Hematopoietic multipotent progenitor cell treated with erythropoietin and hydrocortisone succinate and interleukin-3 and kit ligand, for 17 days (in vitro differentiated cells): ENCODE data around the gene MLLT1.
"Not testable (repeated sequence)": the region's sequence is repeated elsewhere in the genome, so short reads cannot be mapped to it uniquely, and the experiment has no call there.

Source experiments
- DNase-seq: peaks from one replicate; pipeline ENCODE4 v3.0.0-alpha.2; 2015; ENCODE audit warnings: low spot score

Gene MLLT1, protein sequence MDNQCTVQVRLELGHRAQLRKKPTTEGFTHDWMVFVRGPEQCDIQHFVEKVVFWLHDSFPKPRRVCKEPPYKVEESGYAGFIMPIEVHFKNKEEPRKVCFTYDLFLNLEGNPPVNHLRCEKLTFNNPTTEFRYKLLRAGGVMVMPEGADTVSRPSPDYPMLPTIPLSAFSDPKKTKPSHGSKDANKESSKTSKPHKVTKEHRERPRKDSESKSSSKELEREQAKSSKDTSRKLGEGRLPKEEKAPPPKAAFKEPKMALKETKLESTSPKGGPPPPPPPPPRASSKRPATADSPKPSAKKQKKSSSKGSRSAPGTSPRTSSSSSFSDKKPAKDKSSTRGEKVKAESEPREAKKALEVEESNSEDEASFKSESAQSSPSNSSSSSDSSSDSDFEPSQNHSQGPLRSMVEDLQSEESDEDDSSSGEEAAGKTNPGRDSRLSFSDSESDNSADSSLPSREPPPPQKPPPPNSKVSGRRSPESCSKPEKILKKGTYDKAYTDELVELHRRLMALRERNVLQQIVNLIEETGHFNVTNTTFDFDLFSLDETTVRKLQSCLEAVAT

DNA sequence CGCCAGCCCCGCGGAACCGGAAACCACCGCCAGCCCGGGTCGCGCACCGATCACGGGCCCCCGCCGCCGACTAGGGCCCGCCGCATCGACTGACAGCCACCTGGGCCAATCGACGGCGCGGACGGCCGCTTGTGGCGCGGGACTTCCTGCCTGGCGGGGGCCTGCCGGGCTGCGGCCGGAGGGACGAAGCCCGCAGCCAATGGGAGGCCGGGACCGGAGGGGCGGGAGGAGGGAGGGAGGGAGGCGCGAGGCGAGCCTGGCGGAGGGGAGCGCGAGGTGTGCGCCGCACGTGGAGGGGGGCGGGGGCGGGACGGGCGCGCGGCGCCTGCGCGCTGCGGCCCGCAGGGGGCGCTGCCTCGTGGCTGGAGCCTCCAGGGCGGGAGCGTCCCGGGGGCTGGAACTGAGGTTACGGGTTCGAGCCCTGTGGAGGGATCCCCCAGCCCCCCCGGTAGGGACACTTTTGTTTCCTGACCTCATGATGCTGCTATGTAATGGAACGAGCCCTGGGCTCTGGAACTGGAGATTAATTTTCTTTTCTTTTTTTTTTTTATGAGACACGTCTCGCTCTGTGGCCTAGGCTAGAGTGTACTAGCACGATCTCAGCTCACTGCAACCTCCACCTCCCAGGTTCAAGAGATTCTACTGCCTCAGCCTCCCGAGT is at the start of gene MLLT1:
TSS of gene MLLT1 (minus strand) at position 45 of the 661 bp plus-strand sequence. CDS start 191 bp downstream, outside the sequence.
- peak; percentile 90 for DNase-seq

DNA sequence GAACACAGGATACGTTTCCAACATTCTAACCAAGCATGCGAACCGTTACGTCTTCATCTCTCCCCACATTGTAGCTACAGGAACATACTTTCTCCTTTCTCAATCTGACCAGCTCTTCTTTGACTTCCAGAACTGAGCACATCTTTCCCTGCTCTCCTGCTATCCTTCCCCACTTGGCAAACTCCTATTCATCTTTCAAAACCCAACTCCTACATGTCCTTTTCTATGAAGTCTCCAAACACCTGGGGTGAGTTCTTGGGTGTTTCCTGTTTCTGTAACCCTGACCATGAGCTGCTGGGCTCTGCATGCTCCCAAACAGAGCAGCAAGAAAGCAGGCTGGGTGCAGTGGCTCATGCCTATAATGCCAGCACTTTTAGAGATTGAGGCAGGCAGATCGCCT is 47.0 kb upstream of the MLLT1 start:
- no peak for DNase-seq

DNA sequence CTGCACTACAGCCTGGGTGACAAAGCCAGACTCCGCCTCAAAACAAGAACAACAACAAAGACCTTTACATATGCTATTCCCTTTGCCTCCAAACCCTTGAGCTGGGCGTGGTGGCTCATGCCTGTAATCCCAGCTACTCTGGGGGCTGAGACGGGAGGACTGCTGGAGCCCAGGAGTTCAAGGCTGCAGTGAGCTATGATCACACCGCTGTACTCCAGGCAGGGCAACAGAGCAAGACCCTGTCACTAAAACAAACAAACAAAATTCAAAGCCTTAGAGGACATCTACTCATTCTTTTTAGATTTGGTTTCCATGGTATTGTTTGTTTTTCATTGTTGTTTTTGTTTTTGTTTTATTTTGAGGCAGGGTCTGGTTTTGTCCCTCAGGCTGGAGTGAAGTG is 45.8 kb upstream of the MLLT1 start:
- no peak for DNase-seq

DNA sequence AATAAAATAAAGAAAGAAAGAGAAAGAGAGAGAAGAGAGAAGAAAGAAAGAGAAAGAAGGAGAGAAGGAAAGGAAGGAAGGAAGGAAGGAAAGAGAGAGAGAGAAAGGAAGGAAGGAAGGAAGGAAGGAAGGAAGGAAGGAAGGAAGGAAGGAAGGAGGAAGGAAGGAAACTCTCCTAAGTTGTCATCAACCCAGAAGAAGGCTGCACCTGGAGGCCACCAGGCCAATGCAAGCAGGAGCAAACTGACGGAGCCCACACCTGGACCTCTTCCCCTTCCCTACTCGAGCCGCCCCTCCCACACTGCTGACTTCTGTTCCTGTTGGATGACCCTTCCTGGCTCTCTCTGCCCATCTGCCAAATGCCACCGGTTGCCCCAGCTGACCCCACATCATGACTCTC is 45.0 kb upstream of the MLLT1 start:
- no peak for DNase-seq

DNA sequence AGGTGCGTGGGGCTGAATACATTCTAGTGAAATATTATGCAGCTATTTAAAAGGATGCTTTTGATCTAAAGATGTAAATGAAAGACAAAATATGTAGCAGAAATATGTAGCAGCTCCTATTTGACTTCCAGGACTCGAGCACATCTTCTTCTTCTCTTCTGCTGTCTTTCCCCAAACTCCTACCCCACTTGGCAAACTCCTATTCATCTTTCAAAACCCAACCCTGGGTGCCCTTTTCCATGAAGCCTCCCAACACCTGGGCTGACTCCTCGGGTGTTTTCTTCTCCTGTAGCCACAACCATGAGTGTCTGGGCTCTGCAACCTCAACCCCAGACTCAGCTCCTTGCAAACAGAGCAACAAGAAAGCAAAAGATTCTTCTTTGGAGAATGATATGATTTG is 42.5 kb upstream of the MLLT1 start:
- no peak for DNase-seq

DNA sequence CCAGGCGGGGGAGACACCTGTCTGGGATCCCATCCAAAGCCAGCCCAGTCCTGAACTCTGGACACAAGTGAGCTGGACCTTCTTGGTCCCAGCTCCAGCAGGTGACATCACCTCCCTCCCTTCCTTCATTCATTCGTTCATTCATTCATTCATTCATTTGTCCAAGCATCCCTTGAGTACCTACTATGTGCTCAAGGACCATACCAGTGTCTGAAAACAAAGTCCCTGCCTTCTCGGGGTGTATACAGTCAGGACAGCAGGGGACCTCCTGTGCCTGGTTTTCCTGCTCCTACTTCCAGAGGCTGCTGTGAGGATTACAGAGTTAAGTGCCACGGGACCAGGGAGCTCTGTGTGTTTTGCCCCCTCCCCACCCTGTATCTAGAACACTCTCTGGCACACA is 39.6 kb upstream of the MLLT1 start:
- DNase-seq, result no peak

DNA sequence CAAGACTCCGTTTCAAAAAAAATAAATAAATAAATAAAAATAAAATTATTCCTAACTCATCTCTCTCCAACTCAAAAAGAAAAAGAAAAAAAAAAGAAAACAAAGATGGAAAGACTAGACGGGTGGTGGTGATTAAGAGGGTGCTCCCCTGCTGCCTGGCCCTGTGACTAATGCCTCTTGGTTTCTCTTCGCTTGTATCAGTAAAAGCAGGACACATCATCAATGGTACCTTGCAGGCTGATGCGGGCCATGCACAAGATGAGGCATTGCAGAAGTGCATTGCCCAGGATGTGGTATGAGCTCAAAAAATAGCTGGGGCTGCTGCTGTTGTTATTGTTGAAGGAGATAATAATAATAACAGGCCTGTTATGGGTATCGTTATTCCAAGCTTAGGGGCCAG is 39.0 kb upstream of the MLLT1 start:
- no peak for DNase-seq

DNA sequence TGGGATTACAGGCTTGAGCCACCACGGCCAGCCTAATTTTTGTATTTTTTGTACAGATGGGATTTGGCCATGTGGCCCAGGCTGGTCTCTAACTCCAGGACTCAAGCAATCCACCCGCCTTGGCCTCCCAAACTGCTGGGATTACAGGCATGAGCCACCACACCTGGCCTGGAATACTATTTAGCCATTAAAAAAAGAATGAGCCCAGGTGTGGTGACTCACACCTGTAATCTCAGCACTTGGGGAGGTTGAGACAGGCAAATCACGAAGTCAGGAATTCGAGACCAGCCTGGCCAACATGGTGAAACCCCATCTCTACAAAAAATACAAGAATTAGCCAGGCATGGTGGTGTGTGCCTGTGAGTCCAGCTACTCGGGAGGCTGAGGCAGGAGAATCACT is 35.9 kb upstream of the MLLT1 start:
- DNase-seq, result not testable (repeated sequence)

DNA sequence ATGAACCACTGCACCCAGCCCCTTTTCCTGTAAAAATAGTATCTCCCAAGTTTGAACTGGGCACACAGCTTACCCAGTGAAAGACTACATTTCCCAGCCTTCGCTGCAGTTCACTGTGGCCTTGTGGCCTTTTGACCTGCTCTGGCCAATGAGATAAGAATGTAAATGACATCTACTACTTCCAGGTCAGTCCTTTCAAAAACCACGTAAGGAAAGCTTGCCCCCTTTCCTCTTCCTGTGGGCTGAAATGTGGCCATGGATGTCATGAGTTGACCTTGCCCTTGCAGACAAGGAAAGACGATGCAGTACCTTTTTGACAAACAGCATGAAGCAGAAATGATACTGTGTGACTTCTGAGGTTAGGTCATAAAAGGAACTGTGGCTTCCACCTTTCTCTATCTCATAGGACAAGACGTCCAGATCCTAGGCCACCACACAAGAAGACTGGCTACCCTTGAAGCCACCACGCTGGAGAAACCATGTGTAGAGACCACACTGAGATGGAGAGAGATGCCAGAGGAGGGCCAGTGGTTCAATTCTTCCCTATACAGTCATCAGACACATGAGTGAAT is 33.7 kb upstream of the MLLT1 start:
- DNase-seq, result no peak

DNA sequence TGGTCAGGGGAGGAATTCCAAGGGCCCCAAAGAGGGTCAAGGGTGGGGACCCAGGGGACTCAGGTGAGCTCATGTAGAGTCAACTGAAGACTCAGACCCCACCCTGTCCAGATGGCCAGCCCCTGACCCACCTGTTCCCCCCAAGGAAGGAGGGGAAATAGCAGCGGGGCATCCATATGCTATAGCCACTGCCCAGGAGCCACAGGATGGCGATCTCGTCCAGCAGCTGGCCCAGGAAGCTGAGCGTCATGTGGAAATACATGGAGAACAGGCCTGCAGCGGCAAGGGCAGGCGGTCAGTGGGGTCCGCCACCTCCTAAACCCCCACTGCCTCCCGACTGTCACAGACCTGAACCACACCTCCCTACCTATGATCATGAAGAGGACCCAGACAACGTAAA is 32.2 kb upstream of the MLLT1 start:
- no peak for DNase-seq

DNA sequence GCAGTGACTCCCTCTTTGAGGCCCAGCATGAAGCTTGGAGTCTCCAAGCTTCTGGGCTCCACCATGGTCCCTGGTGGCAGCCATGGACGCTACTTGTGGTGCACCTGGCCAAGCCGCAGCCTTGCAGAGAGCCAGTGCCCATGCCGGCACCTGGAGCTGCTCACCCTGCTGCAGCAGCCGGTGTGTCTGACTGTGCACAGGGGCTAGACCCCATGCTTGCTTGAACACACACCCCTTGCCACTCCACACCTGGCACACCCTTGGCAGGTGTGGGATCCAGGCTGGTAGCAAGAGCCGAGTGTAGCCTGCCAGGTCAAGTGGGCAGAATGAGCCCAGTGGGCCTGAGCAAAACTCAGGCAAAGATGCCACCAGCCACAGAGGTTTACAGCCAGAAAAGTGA is 18.6 kb upstream of the MLLT1 start:
- DNase-seq, result no peak

DNA sequence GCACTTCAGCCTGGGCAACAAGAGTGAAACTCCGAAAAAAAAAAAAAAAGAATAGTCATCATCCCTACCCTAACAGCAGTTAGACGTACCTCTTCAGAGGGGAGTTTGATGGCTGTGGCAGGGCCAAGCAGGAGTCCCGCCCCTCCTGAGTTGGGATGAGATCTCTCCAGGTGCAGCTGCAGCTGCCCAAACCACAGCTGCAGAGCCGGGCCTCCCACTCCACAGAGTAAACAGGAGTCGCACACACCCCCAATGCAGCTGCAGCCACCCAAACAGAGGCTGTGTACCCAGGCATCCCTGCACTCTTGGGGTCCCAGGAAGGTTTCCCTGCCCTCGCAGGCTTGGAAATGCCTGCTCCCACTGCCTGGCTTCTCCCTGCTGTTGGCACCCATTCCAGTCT is 17.4 kb upstream of the MLLT1 start:
- DNase-seq, result no peak

DNA sequence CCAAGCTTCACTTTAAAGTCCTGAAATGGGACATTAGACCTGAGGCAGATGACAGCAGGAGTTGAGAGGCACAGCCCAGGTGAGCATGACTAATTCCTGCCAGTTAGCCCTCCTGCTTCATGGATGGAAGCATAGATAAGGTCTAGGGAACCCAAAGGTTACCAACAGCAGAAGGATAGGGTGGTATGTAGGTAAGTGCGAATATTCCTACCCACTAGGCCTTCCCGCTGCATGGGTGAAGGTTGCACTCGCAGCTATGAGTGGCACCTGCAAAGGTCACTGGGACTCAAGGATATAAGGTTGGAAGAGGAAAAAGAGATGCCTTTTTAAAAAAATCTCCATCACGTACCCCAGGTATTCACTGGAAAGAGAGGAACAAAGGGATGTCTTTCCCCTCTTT is 12.2 kb upstream of the MLLT1 start:
- no peak for DNase-seq

DNA sequence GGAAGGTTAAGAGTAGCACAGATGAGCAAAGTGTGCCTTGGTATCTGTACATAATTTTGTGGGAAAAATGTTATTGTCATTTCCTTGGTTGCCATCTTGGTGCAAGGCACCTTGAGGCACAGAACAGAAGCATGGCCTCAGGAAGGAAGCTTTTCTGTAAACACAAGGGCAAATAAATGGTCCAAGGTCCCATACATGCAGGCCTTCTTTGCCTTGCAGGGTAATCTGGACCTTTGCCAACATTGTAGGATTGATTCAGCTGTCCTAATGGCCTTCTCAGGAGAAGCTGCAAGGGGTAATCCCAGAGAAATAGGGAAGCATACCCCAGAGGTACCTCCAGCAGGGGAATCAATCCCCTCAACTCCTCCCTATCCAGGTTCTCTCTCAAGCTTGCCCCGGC is 9.0 kb upstream of the MLLT1 start:
- DNase-seq, result no peak

DNA sequence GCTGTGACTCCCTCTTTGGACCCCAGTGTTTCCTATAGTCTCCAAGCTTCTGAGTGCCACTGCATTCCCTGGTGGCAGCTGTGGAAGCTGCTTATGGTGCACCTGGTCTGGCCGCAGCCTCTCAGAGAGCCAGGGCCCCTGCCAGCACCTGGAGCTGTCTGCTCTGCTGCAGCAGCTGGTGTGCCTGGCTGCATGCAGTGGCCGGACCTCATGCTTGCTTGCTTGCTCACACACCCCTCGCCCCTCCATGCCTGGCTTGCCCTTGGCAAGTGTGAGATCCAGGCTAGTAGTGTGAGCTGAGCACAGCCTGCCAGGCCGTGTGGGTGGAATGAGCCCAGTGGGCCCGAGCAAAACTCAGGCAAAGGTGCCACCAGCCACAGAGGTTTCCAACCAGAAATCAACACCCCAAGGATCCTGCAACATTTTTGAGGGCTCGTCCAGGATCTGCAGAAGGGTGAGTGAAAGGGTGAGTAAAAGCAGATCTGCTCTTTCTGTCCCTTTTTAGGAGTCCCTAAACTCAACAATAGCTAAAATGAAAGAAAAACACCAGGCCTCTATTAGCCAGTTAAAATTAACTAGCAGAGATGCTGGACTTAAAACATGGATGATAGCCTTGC is 7.6 kb upstream of the MLLT1 start:
- no peak for DNase-seq

DNA sequence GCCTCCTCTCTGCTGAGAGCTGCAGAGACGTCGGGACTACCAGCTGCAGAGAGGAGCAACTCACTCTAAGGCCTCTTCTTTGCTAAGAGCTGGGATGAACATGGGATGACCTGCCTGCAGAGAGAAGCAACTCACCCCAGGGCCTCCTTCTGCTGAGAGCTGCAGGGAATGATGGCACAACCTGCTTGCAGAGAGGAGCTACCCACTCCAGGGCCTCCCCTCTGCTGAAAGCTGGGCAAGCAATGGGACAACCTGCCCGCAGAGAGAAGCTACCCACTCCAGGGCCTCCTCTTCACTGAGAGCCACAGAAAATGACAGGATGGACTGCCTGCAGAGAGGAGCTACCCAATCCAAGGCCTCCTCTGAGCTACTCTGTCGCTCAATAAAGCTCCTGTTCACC is 6.9 kb upstream of the MLLT1 start:
- DNase-seq, result no peak

DNA sequence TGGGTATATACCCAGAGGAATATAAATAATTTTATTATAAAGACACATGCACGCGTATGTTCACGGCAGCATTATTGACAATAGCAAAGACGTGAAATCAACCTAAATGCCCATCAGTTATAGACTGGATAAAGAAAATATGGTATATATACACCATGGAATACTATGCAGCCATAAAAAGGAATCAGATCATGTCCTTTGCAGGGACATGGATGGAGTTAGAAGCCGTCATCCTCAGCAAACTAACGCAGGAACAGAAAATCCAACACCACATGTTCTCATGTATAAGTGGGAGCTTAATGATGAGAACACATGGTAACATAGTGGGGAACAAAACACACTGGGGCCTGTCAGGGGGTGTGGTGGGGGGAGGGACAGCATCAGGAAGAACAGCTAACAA is 2.6 kb upstream of the MLLT1 start:
- not testable (repeated sequence) for DNase-seq

DNA sequence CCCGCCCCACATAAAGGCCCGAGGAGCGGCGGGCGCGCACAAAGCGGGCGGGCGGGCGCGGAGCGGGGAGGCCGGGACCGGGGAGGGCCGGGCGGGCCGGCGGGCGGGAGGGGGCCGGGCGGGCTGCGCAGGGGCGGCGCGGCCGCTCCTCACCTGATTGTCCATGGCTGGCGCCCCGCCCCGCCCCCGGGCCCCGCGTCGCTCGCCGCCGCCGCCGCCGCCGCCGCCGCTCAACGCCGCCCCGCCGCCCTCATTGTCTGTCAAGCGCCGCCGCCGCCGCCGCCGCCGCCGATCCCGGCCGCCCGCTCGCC is 200 bp downstream of the MLLT1 start:
- DNase-seq, result no peak

DNA sequence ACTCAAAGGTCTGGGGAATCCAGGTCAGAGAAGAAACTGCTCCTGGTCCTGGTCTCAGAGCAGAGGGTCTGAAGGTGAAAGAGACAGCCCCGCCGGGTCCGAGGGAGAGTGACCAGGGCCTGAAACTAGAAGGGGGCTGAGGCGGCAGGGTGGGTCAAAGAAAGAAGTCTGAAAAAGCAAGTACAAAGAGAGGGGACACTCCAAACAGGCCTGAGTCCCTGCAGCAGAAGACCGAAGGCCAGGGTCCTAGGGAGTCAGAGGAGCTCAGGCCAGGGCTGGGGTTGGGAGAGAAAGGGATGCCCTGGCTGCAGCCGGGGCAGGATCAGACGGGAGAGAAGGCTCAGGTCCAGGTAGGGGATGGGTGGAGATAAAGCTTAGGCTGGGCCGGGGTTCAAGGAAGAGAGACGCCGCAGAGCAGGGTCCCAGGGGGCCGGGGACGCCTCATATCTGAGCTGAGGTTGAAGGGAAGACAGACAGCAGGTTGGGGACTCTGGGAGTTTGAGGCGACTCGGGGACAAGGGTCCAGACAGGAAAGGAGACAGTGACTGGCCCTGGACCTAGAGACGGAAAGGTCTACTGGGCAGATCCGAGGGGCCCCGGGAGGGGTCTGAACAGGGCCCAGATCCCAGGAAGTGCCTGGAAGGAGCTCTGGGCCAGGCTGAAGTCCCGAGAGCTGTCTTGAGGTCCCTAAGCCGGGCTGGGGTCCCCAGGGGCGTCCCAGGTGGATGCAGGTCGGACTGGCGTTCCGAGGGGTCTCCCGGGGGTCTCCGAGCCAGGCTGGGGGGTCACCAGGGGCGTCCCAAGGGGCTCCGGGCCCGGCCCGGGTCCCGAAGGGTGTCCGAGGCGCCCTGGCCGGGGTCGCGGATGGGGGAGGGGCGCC is 795 bp downstream of the MLLT1 start:
- no peak for DNase-seq

DNA sequence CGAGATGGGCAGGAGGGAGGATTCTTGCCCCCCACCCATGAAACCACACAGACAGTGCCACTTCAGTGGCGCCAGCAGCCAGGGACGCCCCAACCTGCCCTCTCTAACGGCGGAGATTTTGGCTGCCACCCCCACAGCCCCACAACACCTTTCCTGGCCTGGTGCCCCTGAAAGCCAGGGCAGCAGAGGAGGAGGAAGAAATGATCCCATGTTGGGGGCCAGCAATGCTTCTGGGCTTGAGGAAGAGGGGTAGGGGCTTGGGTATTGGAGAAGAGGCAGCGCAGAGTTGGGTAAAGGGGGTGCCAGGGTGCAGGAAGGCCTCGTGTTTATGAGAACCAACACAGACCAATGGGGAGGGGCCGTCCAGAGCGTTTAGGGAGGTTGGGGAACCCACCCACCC is 1.7 kb downstream of the MLLT1 start:
- no peak for DNase-seq

DNA sequence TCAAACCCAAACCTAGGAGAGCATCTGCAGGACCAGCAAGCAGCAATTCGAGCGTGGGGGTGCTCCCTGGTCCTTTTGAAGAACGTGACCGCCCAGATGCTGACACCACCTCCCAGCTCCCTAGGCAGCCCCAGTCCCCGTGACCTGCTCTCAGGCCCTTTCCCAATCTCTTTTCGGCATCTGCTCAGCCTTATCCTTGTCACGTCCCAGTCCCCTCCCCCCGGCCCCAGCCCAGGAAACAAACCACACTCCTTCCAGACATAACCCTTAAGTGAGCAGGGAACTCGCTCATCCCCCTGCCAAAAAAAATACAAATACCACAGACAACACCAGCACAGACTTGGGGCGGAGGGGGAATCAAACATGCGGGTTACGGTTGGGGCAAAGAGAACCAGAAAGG is 3.3 kb downstream of the MLLT1 start:
- no peak for DNase-seq

DNA sequence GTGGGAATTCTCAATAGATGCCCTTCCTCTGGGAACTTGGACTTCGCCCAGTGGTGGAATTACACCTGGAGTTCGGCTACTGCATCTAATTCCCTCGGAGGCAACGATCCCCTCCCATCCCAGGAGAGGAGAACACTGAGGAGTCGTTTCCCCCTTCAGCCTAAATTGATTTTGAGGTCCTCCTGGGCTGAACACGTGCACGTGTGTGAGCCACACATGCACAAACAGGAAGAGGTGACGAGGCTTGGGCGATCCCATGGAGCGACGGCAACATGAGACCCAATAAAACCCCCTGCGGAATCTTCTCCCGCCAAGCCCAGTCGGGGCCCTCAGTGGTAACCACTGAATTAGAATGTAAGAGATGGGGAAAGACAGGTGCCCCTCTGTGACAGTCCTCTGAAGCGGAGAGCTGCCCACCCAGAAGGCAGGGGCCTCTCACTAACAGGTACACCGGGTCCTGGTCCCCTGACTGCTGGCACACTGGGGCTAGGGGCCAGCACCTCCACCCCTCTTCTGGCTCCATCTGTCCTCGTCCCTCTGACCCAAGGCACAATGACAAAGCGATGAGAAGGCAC is 4.5 kb downstream of the MLLT1 start:
- no peak for DNase-seq
